ENCODE data around the gene ERCC6.

DNA sequence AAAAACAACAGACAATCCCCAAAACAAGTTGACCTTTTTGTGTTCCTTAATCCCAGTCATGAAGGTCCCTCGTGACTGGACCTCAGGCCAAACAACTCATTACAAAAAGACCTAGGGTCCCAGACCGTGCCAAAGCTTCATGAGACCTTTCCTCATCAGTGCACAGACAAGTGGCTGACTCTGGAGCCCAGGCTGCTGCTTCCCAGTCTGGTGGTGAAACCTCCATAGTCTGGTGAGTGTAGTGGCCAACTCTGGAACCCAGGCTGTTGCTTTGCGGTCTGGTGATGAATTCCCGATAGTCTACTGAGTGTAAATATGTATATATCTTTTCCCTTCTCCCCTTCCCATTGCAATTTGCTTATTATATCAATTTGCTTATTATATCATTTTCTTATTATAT lies 49.1 kb upstream of the ERCC6 start:
- TF ChIP-seq EZH2 (IDR thresholded peaks at IDR 0.05; ENCODE audit: borderline replicate concordance, low read length): no peak
- TF ChIP-seq, protein P1, sequence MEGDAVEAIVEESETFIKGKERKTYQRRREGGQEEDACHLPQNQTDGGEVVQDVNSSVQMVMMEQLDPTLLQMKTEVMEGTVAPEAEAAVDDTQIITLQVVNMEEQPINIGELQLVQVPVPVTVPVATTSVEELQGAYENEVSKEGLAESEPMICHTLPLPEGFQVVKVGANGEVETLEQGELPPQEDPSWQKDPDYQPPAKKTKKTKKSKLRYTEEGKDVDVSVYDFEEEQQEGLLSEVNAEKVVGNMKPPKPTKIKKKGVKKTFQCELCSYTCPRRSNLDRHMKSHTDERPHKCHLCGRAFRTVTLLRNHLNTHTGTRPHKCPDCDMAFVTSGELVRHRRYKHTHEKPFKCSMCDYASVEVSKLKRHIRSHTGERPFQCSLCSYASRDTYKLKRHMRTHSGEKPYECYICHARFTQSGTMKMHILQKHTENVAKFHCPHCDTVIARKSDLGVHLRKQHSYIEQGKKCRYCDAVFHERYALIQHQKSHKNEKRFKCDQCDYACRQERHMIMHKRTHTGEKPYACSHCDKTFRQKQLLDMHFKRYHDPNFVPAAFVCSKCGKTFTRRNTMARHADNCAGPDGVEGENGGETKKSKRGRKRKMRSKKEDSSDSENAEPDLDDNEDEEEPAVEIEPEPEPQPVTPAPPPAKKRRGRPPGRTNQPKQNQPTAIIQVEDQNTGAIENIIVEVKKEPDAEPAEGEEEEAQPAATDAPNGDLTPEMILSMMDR (conservative IDR thresholded peaks at IDR 0.05 in 1 of 2, IDR thresholded peaks at IDR 0.05 in 1 of 2; ENCODE audit: extremely low read depth in 1 of 2, insufficient read depth in 1 of 2, low read depth in 1 of 2, low read length in 2 of 2): no peak
